Hematopoietic multipotent progenitor cell treated with erythropoietin and hydrocortisone succinate and interleukin-3 and kit ligand, for 17 days (in vitro differentiated cells): Measurements from ENCODE around the gene UBR4.

Source experiments
- DNase-seq: peaks from one replicate; pipeline ENCODE4 v3.0.0-alpha.2; 2015; ENCODE audit warnings: low spot score

The UBR4 gene

DNA sequence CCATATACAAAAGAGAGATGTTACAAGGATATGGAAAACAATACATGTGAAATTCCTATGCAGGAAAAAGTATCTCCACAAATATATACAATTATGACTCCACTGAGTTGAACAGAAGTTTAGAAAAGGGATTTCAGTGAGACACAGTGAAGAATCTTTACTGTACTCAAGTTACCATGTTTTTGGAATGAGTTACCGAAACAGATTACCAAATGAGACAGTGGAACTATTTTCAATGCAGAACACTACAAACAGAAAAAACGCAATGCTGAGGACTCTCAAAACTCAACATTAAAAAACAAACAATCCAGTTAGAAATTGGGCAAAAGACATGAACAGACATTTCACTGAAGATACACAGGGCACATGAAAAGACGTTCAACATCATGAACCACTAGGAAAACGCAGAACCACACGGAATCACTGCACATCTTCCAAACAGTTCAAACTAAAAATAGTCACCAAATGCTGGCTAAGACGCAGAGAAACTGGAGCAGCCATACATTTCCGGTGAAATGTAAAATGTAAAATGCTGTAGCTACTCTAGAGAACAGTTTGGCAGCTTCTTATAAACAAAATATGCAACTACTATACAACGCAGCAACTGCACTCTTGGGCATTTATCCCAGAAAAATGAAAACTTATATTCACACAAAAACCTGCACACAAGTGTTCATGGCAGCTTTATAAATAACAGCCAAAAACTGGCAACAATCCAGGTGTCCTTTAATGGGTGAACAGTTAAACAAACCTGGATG lies 118.7 kb downstream of the UBR4 start:
- no peak for DNase-seq

DNA sequence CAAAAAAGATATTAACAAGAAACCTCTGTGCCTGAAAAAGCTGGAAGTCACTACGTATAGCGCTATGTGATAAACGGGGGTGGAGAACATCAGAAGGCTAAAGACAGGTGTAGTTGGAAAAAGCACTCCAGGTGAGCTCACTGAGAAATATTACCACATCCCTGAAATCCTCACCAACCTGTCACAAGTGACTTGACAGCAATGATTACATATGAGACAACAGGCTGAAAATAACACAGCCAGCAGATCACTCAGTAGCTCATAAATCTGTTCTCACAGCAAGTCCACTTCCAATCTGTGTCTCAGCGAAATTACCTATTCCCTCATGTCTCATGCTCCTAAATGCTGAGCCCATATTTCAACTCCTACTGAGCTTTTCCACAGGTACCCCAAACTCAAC lies 120.5 kb downstream of the UBR4 start:
- DNase-seq: no peak

- DNase-seq: no peak
Measured at GRCh38 chr1:19088717-19089442, 121.2 kb downstream of the UBR4 start.

- no peak for DNase-seq
Measured at GRCh38 chr1:19087737-19088594, 122.1 kb downstream of the UBR4 start.

- no peak for DNase-seq
Measured at GRCh38 chr1:19087017-19087736, 122.9 kb downstream of the UBR4 start.

- DNase-seq: peak; percentile 73
Measured at GRCh38 chr1:19086176-19086875, 123.7 kb downstream of the UBR4 start.

GRCh38 chr1:19084206-19084738 lies 125.8 kb downstream of the UBR4 start:
- DNase-seq: no peak

- DNase-seq: no peak
Measured at GRCh38 chr1:19083081-19083480, 127.0 kb downstream of the UBR4 start.

GRCh38 chr1:19081218-19081893 lies 128.7 kb downstream of the UBR4 start:
- DNase-seq: peak; percentile 75

DNA sequence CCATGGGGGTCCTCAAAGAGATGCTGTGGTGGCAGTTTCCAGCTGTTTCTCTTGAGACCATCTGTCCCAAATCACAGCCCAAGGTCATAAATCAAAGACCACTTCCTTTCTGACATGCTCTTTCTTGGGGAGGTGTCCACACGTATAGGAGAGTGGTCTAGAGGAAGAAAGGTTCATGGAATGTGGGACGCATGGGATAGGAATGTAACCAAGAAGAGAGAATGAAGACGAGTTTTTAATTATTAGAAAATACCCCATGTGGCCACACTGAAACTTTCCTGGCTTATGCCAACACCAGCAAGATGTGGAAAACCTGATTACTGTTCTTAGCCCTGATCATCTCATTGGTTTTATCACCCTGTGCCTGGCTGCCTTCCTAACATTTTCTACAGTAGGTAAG lies 129.3 kb downstream of the UBR4 start:
- no peak for DNase-seq

- DNase-seq: no peak
Measured at GRCh38 chr1:19079541-19080472, 130.3 kb downstream of the UBR4 start.

DNA sequence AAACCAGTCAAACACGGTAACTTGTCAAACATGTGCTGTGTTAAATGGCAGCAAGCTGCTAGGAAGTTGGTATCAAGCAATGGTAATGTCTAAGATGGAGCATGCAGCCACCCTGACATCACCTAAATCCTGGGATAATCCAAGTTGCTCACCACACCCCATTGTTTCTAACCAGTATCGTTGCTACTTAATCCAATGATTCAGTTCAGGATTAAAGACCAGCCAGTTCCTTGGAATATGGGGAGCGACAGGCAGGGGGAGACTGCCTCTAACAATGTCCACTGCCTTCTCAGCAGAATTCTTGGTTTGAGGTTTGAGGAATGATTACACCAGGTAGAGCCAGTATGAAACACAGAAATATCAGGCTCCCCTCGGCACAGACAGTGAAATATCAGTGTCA lies 131.5 kb downstream of the UBR4 start:
- DNase-seq: no peak

- DNase-seq: no peak
Measured at GRCh38 chr1:19076841-19077616, 133.0 kb downstream of the UBR4 start.

DNA sequence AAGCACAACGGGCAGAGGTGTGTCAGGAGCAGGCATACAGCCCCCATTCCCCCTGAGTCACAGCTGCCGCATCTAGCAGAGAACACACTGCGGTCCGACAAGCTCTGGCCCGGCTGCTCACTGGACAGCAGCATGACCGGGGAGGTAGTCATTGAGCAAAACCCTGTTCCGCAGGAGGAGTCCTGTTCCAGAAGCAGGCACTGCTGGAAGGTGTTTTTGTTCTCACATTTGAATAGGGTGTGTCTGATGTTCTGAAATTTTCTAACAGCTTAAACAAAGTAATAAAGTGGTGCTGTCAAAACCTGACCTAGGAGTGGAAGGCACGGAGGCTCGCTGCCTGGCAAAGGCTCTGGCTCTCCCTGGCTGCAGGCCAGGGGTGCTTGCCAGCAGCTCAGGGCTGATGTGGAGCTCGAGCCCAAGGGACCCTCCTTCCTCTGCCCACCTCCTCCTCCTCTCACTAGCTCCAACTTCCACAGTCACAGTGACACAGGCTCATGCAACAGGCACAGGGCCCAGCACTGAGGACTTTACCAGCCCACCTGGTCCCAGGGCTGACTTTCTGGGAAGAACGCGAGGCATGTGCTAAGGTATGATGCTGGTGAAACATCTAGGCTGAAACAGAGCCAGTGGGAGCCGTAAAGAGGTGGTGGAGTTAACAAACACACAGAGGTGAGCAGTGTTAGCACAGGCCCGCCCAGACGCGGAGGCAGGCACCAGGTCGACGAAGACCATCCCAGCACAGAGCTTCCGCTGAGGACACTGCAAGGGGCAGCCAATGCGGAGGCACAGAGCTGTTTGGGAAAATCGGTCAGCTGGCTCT lies 135.0 kb downstream of the UBR4 start:
- no peak for DNase-seq

- DNase-seq: no peak
Measured at GRCh38 chr1:19074361-19074901, 135.6 kb downstream of the UBR4 start.

GRCh38 chr1:19073311-19074186 lies 136.5 kb downstream of the UBR4 start:
- no peak for DNase-seq
